ENCODE measurements around the gene ZNF326. TPM values are rescaled to one million over a fixed set of nuclear protein-coding genes. Genes with fewer than 3 reads are reported as not detected.

The ZNF326 gene
- total and polyA plus RNA-seq, 10 of the 15 experiments (the other 5 are each of a cell fraction or from before 2014, with no cell fraction given) = 7.1 to 29.4 (median 21.9) TPM

GRCh38 chr1:90074566-90074965, 79.7 kb downstream of the ZNF326 start (continued):
- no peak for TF ChIP-seq E4F1 (IDR thresholded peaks at IDR 0.05; ENCODE audit: borderline replicate concordance, partially characterized antibody)
- no peak for TF ChIP-seq SPI1 (IDR thresholded peaks at IDR 0.05; ENCODE audit: borderline replicate concordance, insufficient read depth, low read depth, low read length)
- TF ChIP-seq ZNF274 (IDR thresholded peaks at IDR 0.05; ENCODE audit: insufficient read depth, insufficient read length) = no peak
- TF ChIP-seq ATF2 (IDR thresholded peaks at IDR 0.05; ENCODE audit: low read length) = no peak
- TF ChIP-seq BHLHE40 (IDR thresholded peaks at IDR 0.05; ENCODE audit: borderline replicate concordance in 1 of 2, low read depth in 2 of 2, low read length in 1 of 2) = no peak

- DNase-seq (ENCODE audit: low read depth, low spot score) (no peak), ATAC-seq (no peak), FAIRE-seq (no peak)
- H3K4me1 ChIP-seq (ENCODE audit: control insufficient read depth, insufficient read depth, low read length) = no peaks in the 10 kb centered on the region
- WGBS (ENCODE audit: insufficient coverage, insufficient replicate concordance, low lambda C conversion rate, missing lambda C conversion rate) = 36% methylated on average over 1 of the region's 1 CpG
- RAD21 ChIA-PET (ENCODE audit: unreplicated experiment) = no interaction called here
- SMC1A ChIA-PET (ENCODE audit: uncharacterized antibody, unreplicated experiment) = interaction anchor here (0.8 to 1.0 kb wide), 2 partner anchors 12 to 40 kb away, joined by 3 read pairs; no protein-coding TSS in a partner anchor
- intact Hi-C loops (cut with micrococcal nuclease; ENCODE audit: unreplicated experiment) (no loop called here), in situ Hi-C loops (cut with MboI) (no loop called here)
- no peaks in the 10 kb centered on the region for H3K36me3 ChIP-seq (ENCODE audit: control insufficient read depth in 2 of 2, insufficient read depth in 2 of 2, low read length in 1 of 2)
- H3K4me2 ChIP-seq (ENCODE audit: control insufficient read depth, insufficient read depth) = no peak overlapping the region
- no peaks in the 10 kb centered on the region for H3K27me3 ChIP-seq (replicated peaks in 1 of 2; ENCODE audit: control insufficient read depth in 2 of 2, insufficient read depth in 2 of 2, low read length in 1 of 2)
- no TSS peak for BruUV-seq (replicated peaks)
- no peak overlapping the region for H3K9ac ChIP-seq (ENCODE audit: control insufficient read depth, insufficient read depth, low read length)
- no peaks in the 10 kb centered on the region for H4K20me1 ChIP-seq (ENCODE audit: control insufficient read depth, insufficient read depth)
- CTCF ChIA-PET = interaction anchor here (1.7 kb wide), 1 partner anchor 29 kb away, joined by 5 read pairs; no protein-coding TSS in a partner anchor
- no peak overlapping the region for H3K4me3 ChIP-seq
- no peaks in the 10 kb centered on the region for H3K79me2 ChIP-seq (ENCODE audit: control insufficient read depth, insufficient read depth, low read length)
- no peaks in the 10 kb centered on the region for H3K9me3 ChIP-seq (replicated peaks; ENCODE audit: control insufficient read depth, insufficient read depth, low read length)
- H2AFZ ChIP-seq (ENCODE audit: control insufficient read depth, low read depth, low read length) = no peak overlapping the region
- POLR2A ChIA-PET = no interaction called here
- H3K27ac ChIP-seq (ENCODE audit: control insufficient read depth, insufficient read depth) = no peak overlapping the region
- no peak for TF ChIP-seq BCLAF1 (IDR thresholded peaks at IDR 0.05)
- TF ChIP-seq ZSCAN29 (IDR thresholded peaks at IDR 0.05) = no peak
- TF ChIP-seq CTCF (IDR thresholded peaks at IDR 0.05 in 2 of 3, conservative IDR thresholded peaks at IDR 0.05 in 1 of 3; ENCODE audit: control insufficient read depth in 2 of 3, extremely low read depth in 1 of 3, insufficient read depth in 1 of 3, low read depth in 3 of 3, low read length in 3 of 3) = no peak
- TF ChIP-seq ASH2L (IDR thresholded peaks at IDR 0.05; ENCODE audit: borderline replicate concordance, low read depth) = no peak
- TF ChIP-seq POU2F2 (IDR thresholded peaks at IDR 0.05; ENCODE audit: borderline replicate concordance, low read depth, low read length) = no peak
- no peak for TF ChIP-seq RB1 (IDR thresholded peaks at IDR 0.05; ENCODE audit: borderline replicate concordance)
- TF ChIP-seq NR2C1 (IDR thresholded peaks at IDR 0.05) = no peak
Observed at GRCh38 chr1:90074970-90075391, 80.1 kb downstream of the ZNF326 start.
